Measurements from ENCODE around the gene GUCA1A.
A peak's percentile ranks its signal among the peaks of the same experiment; 100 is the strongest.

Gene GUCA1A

GRCh38 chr6:42173101-42173500 is at the start of gene GUCA1A:
GUCA1A (plus strand) TSS chr6:42173364; CDS start chr6:42173614, 250 bp downstream.
- peaks cover 17% of the 10 kb centered on the region for H3K27me3 Mint-ChIP-seq
- H3K4me3 Mint-ChIP-seq: no peak within 1 kb of the TSS
- no peaks in the 10 kb centered on the region for H3K9me3 Mint-ChIP-seq
- CTCF ChIA-PET: no interaction called here
- H3K36me3 Mint-ChIP-seq: no peaks in the 10 kb centered on the region
- no peak for DNase-seq
- H3K4me1 Mint-ChIP-seq: no peaks in the 10 kb centered on the region
- peak within 1 kb of the TSS; percentile 9 for H3K27ac Mint-ChIP-seq

DNA sequence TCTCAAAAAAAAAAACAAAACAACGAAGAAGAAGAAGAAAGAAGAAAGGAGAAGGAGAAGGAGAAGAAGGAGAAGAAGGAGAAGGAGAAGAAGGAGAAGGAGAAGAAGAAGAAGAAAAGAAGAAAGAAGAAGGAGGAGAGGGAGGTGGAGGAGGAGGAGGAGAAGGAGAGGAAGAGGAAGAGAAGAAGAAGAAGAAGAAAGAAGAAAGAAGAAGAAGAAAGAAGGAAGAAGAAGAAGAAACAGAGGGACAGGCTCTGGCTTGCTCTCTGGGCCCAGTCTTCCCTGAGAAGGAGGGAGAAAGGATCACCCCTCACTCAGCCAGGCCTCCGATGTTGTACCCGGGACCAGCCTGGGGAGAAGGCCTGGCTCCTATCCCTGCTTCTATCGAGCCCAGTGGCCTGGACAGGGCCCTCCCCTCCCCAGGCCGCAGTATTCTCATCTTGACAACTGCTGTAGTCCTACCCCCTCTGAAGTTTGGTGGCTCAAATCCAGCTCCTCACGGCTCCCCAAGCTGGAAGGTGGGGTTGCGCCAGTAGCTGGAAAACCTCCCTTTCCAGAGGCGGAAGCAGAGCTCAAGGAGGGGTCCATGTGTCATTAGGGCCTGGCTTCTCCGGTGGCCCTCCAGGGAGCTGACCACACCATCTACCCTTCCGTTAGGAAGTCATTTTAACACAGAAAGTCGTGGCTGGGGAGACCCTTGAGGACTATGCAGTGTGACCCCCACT is 49.6 kb upstream of the GUCA1A start:
- CTCF ChIA-PET: interaction anchor here (1.0 kb wide), 1 partner anchor 19 kb away, joined by 4 read pairs; no protein-coding TSS in a partner anchor
- no peaks in the 10 kb centered on the region for H3K4me1 Mint-ChIP-seq
- H3K9me3 Mint-ChIP-seq: no peaks in the 10 kb centered on the region
- peaks cover 10% of the 10 kb centered on the region for H3K27me3 Mint-ChIP-seq
- no peak overlapping the region for H3K27ac Mint-ChIP-seq
- no peak overlapping the region for H3K4me3 Mint-ChIP-seq
- no peaks in the 10 kb centered on the region for H3K36me3 Mint-ChIP-seq
- no peak for DNase-seq

GRCh38 chr6:42124223-42124836 is 48.8 kb upstream of the GUCA1A start:
- CTCF ChIA-PET: interaction anchor here (1.0 kb wide), 1 partner anchor 20 kb away, joined by 4 read pairs; no protein-coding TSS in a partner anchor
- no peaks in the 10 kb centered on the region for H3K9me3 Mint-ChIP-seq
- no peak for DNase-seq
- H3K36me3 Mint-ChIP-seq: no peaks in the 10 kb centered on the region
- H3K4me1 Mint-ChIP-seq: no peaks in the 10 kb centered on the region
- no peak overlapping the region for H3K27ac Mint-ChIP-seq
- no peak overlapping the region for H3K4me3 Mint-ChIP-seq
- peaks cover 14% of the 10 kb centered on the region for H3K27me3 Mint-ChIP-seq

GRCh38 chr6:42125231-42125630 is 47.9 kb upstream of the GUCA1A start:
- Mint-ChIP-seq H3K27ac (no peak overlapping the region), H3K9me3 (no peaks in the 10 kb centered on the region), H3K27me3 (peaks cover 18% of the 10 kb centered on the region), H3K36me3 (no peaks in the 10 kb centered on the region), H3K4me1 (no peaks in the 10 kb centered on the region), H3K4me3 (no peak overlapping the region)
- CTCF ChIA-PET: no interaction called here
- DNase-seq: no peak

GRCh38 chr6:42125663-42126062 is 47.5 kb upstream of the GUCA1A start:
- CTCF ChIA-PET: no interaction called here
- Mint-ChIP-seq H3K27ac (no peak overlapping the region), H3K9me3 (no peaks in the 10 kb centered on the region), H3K4me1 (no peaks in the 10 kb centered on the region), H3K36me3 (no peaks in the 10 kb centered on the region), H3K4me3 (no peak overlapping the region), H3K27me3 (peaks cover 18% of the 10 kb centered on the region)
- no peak for DNase-seq

- Mint-ChIP-seq H3K9me3 (no peaks in the 10 kb centered on the region), H3K36me3 (no peaks in the 10 kb centered on the region), H3K27ac (no peak overlapping the region), H3K27me3 (peaks cover 19% of the 10 kb centered on the region), H3K4me1 (no peaks in the 10 kb centered on the region), H3K4me3 (no peak overlapping the region)
- CTCF ChIA-PET: interaction anchor here (0.7 to 1.6 kb wide), 3 partner anchors 9 to 1015 kb away, joined by 3 to 6 read pairs (median 3); no protein-coding TSS in a partner anchor
- DNase-seq: no peak
Measured at GRCh38 chr6:42128460-42129359, 44.5 kb upstream of the GUCA1A start.

DNA sequence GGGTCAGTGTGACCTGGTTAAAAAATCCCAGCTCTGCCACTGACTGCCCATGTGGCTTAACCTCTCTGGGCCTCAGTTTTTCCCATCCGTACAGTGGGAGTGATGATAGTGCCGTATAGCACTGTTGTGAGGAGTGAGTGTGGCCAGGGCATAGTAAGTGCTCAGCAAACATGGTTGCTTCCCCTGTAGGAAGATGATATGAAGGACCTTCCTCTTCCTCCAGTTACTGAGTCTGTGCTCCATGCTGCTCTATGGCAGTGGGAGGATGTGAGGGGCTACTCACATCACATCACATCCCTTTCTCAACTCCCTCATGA is 43.8 kb upstream of the GUCA1A start:
- Mint-ChIP-seq H3K4me3 (no peak overlapping the region), H3K9me3 (no peaks in the 10 kb centered on the region), H3K4me1 (no peaks in the 10 kb centered on the region), H3K27ac (no peak overlapping the region), H3K36me3 (no peaks in the 10 kb centered on the region), H3K27me3 (peaks cover 19% of the 10 kb centered on the region)
- DNase-seq: no peak
- CTCF ChIA-PET: no interaction called here

GRCh38 chr6:42131531-42131930 is 41.6 kb upstream of the GUCA1A start:
- H3K27ac Mint-ChIP-seq: no peak overlapping the region
- peaks cover 23% of the 10 kb centered on the region for H3K27me3 Mint-ChIP-seq
- H3K36me3 Mint-ChIP-seq: no peaks in the 10 kb centered on the region
- H3K4me3 Mint-ChIP-seq: no peak overlapping the region
- CTCF ChIA-PET: no interaction called here
- no peak for DNase-seq
- peaks cover 2% of the 10 kb centered on the region for H3K4me1 Mint-ChIP-seq
- H3K9me3 Mint-ChIP-seq: no peaks in the 10 kb centered on the region

DNA sequence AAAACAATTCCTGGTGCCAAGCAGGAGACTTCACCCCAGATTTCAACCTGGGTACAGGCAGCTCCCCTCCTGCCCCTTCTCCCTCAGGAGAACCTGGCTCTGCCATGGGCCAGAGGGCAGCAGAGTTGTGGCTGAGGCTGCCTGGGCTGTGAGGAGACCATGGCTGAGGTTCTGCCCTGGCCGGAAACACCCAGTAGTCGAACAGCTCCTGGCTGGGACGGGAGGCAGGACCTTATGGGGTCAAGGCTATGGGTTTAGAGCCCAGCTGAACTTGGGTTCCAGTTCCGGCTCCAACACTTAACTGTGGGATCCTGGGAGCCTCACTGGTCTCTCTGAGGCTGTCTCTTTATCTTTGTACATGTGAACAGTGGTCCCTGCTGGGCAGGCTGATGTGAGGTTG is 39.2 kb upstream of the GUCA1A start:
- CTCF ChIA-PET: no interaction called here
- Mint-ChIP-seq H3K4me3 (no peak overlapping the region), H3K27me3 (peaks cover 26% of the 10 kb centered on the region), H3K36me3 (no peaks in the 10 kb centered on the region), H3K27ac (no peak overlapping the region), H3K4me1 (peaks cover 3% of the 10 kb centered on the region), H3K9me3 (no peaks in the 10 kb centered on the region)
- no peak for DNase-seq

DNA sequence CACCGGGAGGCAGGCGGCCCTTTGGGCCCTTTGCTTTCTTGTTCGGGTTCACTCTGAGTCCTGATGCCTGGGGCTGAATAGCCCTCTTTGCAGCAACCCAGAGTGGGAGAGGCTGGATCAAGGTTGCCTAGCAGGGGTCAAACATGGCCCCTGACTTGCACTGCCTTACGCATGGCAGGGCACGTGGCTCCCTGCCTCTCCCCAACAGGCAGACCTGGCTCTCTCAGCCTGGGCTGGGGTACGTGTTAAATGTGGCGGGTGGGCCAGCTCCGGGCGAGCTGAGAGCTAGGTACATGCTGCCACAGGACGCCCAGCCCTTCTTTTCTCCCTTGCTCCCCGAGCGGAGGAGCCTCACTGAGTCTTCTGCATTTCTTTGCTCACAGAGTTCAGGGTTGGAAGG is 38.0 kb upstream of the GUCA1A start:
- CTCF ChIA-PET: no interaction called here
- no peak for DNase-seq
- H3K9me3 Mint-ChIP-seq: no peaks in the 10 kb centered on the region
- peaks cover 3% of the 10 kb centered on the region for H3K4me1 Mint-ChIP-seq
- H3K36me3 Mint-ChIP-seq: no peaks in the 10 kb centered on the region
- peaks cover 31% of the 10 kb centered on the region for H3K27me3 Mint-ChIP-seq
- no peak overlapping the region for H3K27ac Mint-ChIP-seq
- H3K4me3 Mint-ChIP-seq: no peak overlapping the region

DNA sequence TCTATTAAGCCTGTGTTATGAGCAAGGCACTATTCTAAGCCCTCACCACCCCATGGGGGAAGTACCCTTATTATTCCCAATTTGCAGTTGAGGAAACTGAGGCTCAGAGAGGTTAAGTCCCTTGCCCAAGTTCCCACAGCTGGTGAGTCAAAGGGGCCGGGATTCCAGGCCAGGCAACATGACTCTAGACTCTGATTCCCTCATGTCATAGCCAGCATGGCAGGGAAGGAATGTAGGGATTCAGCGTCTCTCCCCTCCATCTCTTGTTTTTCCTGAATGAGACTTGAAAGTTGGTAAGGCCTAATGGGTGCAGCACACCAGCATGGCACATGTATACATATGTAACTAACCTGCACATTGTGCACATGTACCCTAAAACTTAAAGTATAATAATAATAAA is 37.4 kb upstream of the GUCA1A start:
- Mint-ChIP-seq H3K27ac (no peak overlapping the region), H3K4me1 (peaks cover 3% of the 10 kb centered on the region), H3K4me3 (no peak overlapping the region), H3K9me3 (no peaks in the 10 kb centered on the region), H3K27me3 (peaks cover 35% of the 10 kb centered on the region), H3K36me3 (no peaks in the 10 kb centered on the region)
- CTCF ChIA-PET: no interaction called here
- no peak for DNase-seq

DNA sequence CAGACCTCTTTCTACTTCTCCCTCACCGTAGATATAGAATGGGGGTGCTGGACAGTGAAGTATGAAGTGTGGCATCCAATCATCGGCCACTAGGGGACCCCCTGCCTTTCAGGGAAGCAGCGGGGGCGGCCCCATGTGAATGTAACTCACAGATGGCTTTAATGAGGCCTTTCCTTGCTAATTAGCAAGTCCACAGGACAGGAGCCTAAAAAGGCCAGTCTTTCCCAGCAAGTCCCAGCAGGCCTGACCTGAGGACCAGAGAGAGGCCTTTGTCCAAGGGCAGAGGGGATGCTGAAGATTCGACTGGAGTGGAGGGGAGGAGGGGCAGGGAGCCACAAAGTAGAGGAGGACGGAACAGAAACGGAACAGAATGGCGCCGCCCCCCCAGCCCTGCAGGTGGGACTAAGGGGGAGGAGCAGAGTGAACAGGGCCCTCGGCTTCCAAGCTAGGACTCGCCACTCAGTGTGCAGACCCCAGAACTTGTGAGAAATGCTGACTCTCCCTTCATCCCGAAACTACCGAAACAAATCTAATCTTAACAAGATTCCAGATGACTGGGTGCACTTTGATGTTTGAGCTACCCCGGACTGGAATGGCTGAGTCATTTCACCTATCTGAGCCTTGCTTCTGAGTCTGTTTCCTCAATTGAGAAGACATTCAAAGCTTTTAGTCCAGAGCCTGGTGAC is 36.5 kb upstream of the GUCA1A start:
- no peak overlapping the region for H3K27ac Mint-ChIP-seq
- peaks cover 45% of the 10 kb centered on the region for H3K27me3 Mint-ChIP-seq
- no peak overlapping the region for H3K4me3 Mint-ChIP-seq
- peaks cover 3% of the 10 kb centered on the region for H3K4me1 Mint-ChIP-seq
- no peak for DNase-seq
- H3K9me3 Mint-ChIP-seq: no peaks in the 10 kb centered on the region
- CTCF ChIA-PET: interaction anchor here (1.1 to 1.5 kb wide), 2 partner anchors 9 to 32 kb away, joined by 6 read pairs; no protein-coding TSS in a partner anchor
- H3K36me3 Mint-ChIP-seq: no peaks in the 10 kb centered on the region

GRCh38 chr6:42137194-42137753 is 35.9 kb upstream of the GUCA1A start:
- no peaks in the 10 kb centered on the region for H3K9me3 Mint-ChIP-seq
- DNase-seq: no peak
- no peaks in the 10 kb centered on the region for H3K36me3 Mint-ChIP-seq
- peaks cover 51% of the 10 kb centered on the region for H3K27me3 Mint-ChIP-seq
- H3K27ac Mint-ChIP-seq: no peak overlapping the region
- CTCF ChIA-PET: interaction anchor here (1.1 to 1.5 kb wide), 2 partner anchors 10 to 33 kb away, joined by 6 read pairs; no protein-coding TSS in a partner anchor
- H3K4me1 Mint-ChIP-seq: peaks cover 3% of the 10 kb centered on the region
- H3K4me3 Mint-ChIP-seq: no peak overlapping the region

- no peak for DNase-seq
- Mint-ChIP-seq H3K27me3 (peaks cover 53% of the 10 kb centered on the region), H3K36me3 (no peaks in the 10 kb centered on the region), H3K4me3 (no peak overlapping the region), H3K27ac (no peak overlapping the region), H3K9me3 (no peaks in the 10 kb centered on the region), H3K4me1 (peaks cover 7% of the 10 kb centered on the region)
- CTCF ChIA-PET: interaction anchor here (1.5 kb wide), 1 partner anchor 34 kb away, joined by 6 read pairs; no protein-coding TSS in a partner anchor
Measured at GRCh38 chr6:42138190-42138589, 35.0 kb upstream of the GUCA1A start.
